Ecto neural progenitor cell (in vitro differentiated cells): ENCODE data around the gene ASNSD1.
"Not testable (repeated sequence)": the region's sequence is repeated elsewhere in the genome, so short reads cannot be mapped to it uniquely, and the experiment has no call there.

Experiments used
- DNase-seq: peaks from one replicate; pipeline ENCODE4 v3.0.0-alpha.2; 2018; ENCODE audit warnings: low spot score

ASNSD1 gene

DNA sequence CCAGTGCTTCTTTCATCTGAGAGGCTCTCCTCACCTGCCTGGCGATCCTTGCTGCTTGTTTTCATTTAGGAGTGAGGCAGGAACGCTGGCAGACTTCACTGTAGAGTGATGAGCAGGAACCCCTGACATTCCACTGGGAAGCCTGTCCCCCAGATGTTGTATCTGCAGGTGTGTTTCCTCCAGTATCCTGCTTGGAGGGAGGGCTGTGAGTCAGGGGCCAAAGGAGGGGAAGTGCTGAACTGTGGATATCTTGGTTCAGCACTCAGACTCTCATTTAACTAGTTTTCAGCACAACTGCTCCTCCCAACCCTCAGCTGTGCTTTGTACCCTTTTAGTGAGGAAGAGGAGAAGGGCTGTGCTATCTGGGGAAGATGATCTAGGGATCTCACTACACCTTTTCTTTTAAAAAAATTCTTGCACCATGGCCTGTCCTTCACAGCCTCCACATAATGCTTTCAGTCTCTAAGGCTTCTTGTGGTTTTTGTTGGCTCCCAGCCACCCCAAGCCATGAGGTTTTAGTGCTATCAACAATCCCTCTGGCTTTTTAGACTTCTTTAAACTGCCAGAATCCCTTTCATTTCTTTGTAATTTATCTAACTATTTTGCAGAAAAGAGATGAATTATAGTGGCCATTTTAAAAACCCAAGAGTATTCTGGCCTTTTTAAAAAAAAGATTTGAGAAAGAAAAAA lies 24.4 kb downstream of the ASNSD1 start:
- no peak for DNase-seq

- DNase-seq = not testable (repeated sequence)
Observed at GRCh38 chr2:189687796-189688195, 26.5 kb downstream of the ASNSD1 start.

DNA sequence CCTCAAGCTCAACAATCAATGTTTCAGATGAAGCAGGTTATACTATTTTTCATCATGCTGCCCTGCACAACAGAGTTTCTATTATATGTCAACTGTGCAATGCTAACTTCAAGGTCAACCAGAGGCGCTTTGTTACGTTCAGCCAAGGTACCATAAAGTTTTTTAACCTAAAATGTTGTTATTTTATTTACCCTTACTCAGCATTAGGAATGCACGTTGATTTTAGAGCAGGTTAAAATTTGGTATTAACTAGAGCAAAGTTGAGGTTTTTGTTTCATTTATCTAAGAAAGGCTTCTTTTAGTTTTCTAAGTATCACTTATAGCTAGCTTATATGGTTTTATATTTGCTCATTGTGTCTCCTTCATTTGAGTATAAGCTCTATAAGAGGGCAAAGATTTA lies 35.0 kb downstream of the ASNSD1 start:
- no peak for DNase-seq

DNA sequence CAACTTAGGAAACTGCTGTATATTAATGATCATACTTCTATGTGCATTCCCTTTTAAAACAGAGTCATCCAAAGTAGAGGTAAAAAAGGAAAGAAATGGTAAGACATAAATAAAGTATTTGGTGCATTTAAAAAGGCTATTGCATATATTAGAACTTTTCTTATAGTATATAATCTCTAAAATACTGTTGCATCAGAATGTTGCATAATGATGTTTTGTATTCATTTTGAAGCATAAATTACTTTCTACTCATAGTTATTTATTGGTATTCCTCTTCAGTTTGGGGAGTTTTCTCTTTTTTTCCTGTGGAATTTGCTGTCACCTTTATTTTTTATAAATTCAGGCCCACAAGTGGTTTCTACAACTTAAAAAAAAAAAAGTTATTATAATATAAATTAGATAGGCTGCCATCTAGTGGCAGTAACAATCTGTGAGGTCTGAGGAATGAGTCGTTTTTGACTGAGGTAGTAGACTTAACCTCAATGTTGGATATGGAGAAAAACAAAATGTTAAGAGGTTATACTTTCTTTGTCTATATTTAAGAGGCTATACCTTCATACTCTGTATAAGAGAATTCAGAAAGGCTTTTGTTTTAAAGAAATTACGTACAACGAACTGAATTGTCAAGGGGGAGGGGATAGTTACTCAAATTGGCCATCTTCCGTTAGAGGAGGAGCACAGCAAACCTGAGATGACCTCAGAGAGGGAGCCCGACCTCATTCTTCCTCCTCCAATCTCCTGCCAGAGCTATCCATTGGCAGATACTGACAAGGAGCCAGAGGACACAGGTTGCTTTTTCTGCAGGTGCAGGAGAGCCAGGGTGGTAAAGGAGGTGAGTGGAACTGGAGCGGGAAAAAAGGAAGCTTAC lies 37.0 kb downstream of the ASNSD1 start:
- DNase-seq = no peak

- DNase-seq = no peak
Observed at GRCh38 chr2:189700681-189701080, 39.4 kb downstream of the ASNSD1 start.

DNA sequence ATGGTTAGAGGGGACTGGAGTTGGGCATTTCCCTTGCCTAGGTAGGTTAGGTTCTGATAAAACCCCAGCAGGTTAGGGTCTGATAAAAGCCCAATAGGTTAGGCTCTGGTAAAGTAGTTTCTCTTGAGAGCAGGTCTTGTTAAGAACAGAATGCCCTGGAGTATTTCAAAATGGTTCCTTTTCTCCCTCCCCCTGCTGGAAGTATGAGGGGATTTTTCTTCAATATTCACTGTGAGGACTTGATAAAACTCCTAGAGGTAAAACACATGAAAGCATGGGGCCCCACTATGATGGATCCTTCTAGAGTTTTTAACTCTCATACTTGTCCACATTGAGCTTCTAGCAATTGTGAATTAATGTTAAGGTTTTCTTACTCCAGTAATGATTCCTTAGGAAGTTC lies 40.8 kb downstream of the ASNSD1 start:
- no peak for DNase-seq

GRCh38 chr2:189709501-189710221 lies 48.4 kb downstream of the ASNSD1 start:
- no peak for DNase-seq

GRCh38 chr2:189717593-189717992 lies 56.3 kb downstream of the ASNSD1 start:
- not testable (repeated sequence) for DNase-seq

GRCh38 chr2:189719571-189719970 lies 58.3 kb downstream of the ASNSD1 start:
- DNase-seq = no peak
